ENCODE results near the gene ZNF555. TPM values are rescaled to one million over a fixed set of nuclear protein-coding genes. Genes with fewer than 3 reads are reported as not detected.

Gene ZNF555
- total RNA-seq, 2 donors from 2014 or later: 5.0 to 6.9 TPM

- intact Hi-C loops (cut with DNase I): no loop called here
- Histone ChIP-seq H3K4me3 (no peak overlapping the region), H3K36me3 (peaks cover 11 to 16% of the 10 kb centered on the region in 2 donors), H3K4me1 (replicated peaks) (no peaks in the 10 kb centered on the region), H3K27me3 (replicated peaks; ENCODE audit: insufficient read depth) (no peaks in the 10 kb centered on the region), H3K9me3 (no peaks in the 10 kb centered on the region), H3K27ac (no peak overlapping the region)
- TF ChIP-seq POLR2A (IDR thresholded peaks at IDR 0.05) (no peak), POLR2AphosphoS5 (IDR thresholded peaks at IDR 0.05) (no peak), CTCF (IDR thresholded peaks at IDR 0.05) (no peak)
- DNase-seq (ENCODE audit: low spot score): no peak
- WGBS: 87% methylated on average over 4 of the region's 4 CpGs
Measured at GRCh38 chr19:2837430-2837829, 3.8 kb upstream of the ZNF555 start.

GRCh38 chr19:2841855-2842574 is 740 bp downstream of the ZNF555 start:
- TF ChIP-seq POLR2A (IDR thresholded peaks at IDR 0.05) (no peak), CTCF (IDR thresholded peaks at IDR 0.05) (no peak), POLR2AphosphoS5 (IDR thresholded peaks at IDR 0.05) (no peak)
- H3K4me3 ChIP-seq: peak overlapping the region; percentile 88 to 95
- H3K36me3 ChIP-seq: no peaks in the 10 kb centered on the region
- WGBS: 5% methylated on average over 33 of the region's 62 CpGs
- H3K4me1 ChIP-seq (replicated peaks): no peaks in the 10 kb centered on the region
- no peaks in the 10 kb centered on the region for H3K27me3 ChIP-seq (replicated peaks; ENCODE audit: insufficient read depth)
- intact Hi-C loops (cut with DNase I): loop anchor here (5.0 kb wide), 1 partner anchor 60 kb away; the partner anchor contains the start of gene SGTA
- H3K9me3 ChIP-seq: no peaks in the 10 kb centered on the region
- no peak for DNase-seq (ENCODE audit: low spot score)
- H3K27ac ChIP-seq: peak overlapping the region; percentile 84 to 91

GRCh38 chr19:2845107-2845506 is 3.8 kb downstream of the ZNF555 start:
- WGBS: 86% methylated on average over 2 of the region's 2 CpGs
- H3K27ac ChIP-seq: no peak overlapping the region
- TF ChIP-seq CTCF (IDR thresholded peaks at IDR 0.05) (no peak), POLR2AphosphoS5 (IDR thresholded peaks at IDR 0.05) (no peak), POLR2A (IDR thresholded peaks at IDR 0.05) (no peak)
- no peaks in the 10 kb centered on the region for H3K36me3 ChIP-seq
- no peak for DNase-seq (ENCODE audit: low spot score)
- H3K9me3 ChIP-seq: no peaks in the 10 kb centered on the region
- no peak overlapping the region for H3K4me3 ChIP-seq
- H3K4me1 ChIP-seq (replicated peaks): no peaks in the 10 kb centered on the region
- H3K27me3 ChIP-seq (replicated peaks; ENCODE audit: insufficient read depth): no peaks in the 10 kb centered on the region
- intact Hi-C loops (cut with DNase I): no loop called here

- DNase-seq (ENCODE audit: low spot score): no peak
- no peak overlapping the region for H3K4me3 ChIP-seq
- no peaks in the 10 kb centered on the region for H3K27me3 ChIP-seq (replicated peaks; ENCODE audit: insufficient read depth)
- no peak overlapping the region for H3K27ac ChIP-seq
- WGBS: 89% methylated on average over 13 of the region's 13 CpGs
- intact Hi-C loops (cut with DNase I): no loop called here
- peaks cover 0 to 3% of the 10 kb centered on the region in 2 donors for H3K36me3 ChIP-seq
- no peaks in the 10 kb centered on the region for H3K4me1 ChIP-seq (replicated peaks)
- TF ChIP-seq POLR2A (IDR thresholded peaks at IDR 0.05) (no peak), CTCF (IDR thresholded peaks at IDR 0.05) (no peak), POLR2AphosphoS5 (IDR thresholded peaks at IDR 0.05) (no peak)
- H3K9me3 ChIP-seq: no peaks in the 10 kb centered on the region
Measured at GRCh38 chr19:2846180-2846894, 5.1 kb downstream of the ZNF555 start.

Measured in prostate gland (tissue), 2 donors.